Neutrophil (primary cell): Measurements from ENCODE around the gene FSTL4.

Experiments
- H3K27ac ChIP-seq: fragments of 200-600 bp; sonication (generic); 2 replicates; pipeline ENCODE4 v1.5.1; 2016; ENCODE audit warnings: mild to moderate bottlenecking, moderate library complexity
- H3K27me3 ChIP-seq: fragments of 200-600 bp; sonication (generic); 2 replicates; pipeline ENCODE4 v1.6.0; 2016; ENCODE audit warnings: mild to moderate bottlenecking
- H3K36me3 ChIP-seq: fragments of 200-600 bp; sonication (generic); 2 replicates; pipeline ENCODE4 v1.5.1; 2017
- H3K4me1 ChIP-seq, 2 experiments: fragments of 200-600 bp in 1 of 2; sonication (generic) in 1 of 2; 1 replicate in 1 of 2; 2 replicates in 1 of 2; pipeline versions ENCODE4 v1.5.1 to v1.6.1; 2013 to 2016; ENCODE audit warnings: low read depth in 1 of 2, low read length in 1 of 2, mild to moderate bottlenecking in 1 of 2, moderate library complexity in 1 of 2; ENCODE audit not compliant: control insufficient read depth in 1 of 2, insufficient read depth in 1 of 2
- H3K4me3 ChIP-seq, 2 experiments: fragments of 200-600 bp in 1 of 2; sonication (generic) in 1 of 2; 1 replicate in 1 of 2; 2 replicates in 1 of 2; pipeline ENCODE4 v1.5.1; 2013 to 2016; ENCODE audit warnings: low read depth in 1 of 2, low read length in 1 of 2, mild to moderate bottlenecking in 1 of 2, moderate library complexity in 1 of 2
- H3K9me3 ChIP-seq: fragments of 200-600 bp; sonication (generic); 2 replicates; pipeline ENCODE4 v1.5.1; 2016
- CTCF ChIP-seq: fragments of 200-600 bp; sonication (generic); IDR thresholded peaks from 2 replicates; pipeline ENCODE4 v1.5.1; 2016; ENCODE audit warnings: antibody characterized with exemption

The FSTL4 gene

GRCh38 chr5:133278317-133278716, 334.0 kb downstream of the FSTL4 start:
- Histone ChIP-seq H3K36me3 (no peaks in the 10 kb centered on the region), H3K27ac (no peak overlapping the region), H3K4me1 (no peaks in the 10 kb centered on the region), H3K27me3 (no peaks in the 10 kb centered on the region), H3K9me3 (no peaks in the 10 kb centered on the region), H3K4me3 (no peak overlapping the region)
- TF ChIP-seq CTCF = no peak

- H3K27ac ChIP-seq = no peak overlapping the region
- H3K4me3 ChIP-seq = no peak overlapping the region
- H3K27me3 ChIP-seq = no peaks in the 10 kb centered on the region
- H3K36me3 ChIP-seq = no peaks in the 10 kb centered on the region
- H3K9me3 ChIP-seq = no peaks in the 10 kb centered on the region
- H3K4me1 ChIP-seq = no peaks in the 10 kb centered on the region
- TF ChIP-seq CTCF = no peak
Measured at GRCh38 chr5:133277744-133278143, 334.6 kb downstream of the FSTL4 start.

- Histone ChIP-seq H3K27me3 (no peaks in the 10 kb centered on the region), H3K36me3 (no peaks in the 10 kb centered on the region), H3K9me3 (no peaks in the 10 kb centered on the region), H3K4me1 (no peaks in the 10 kb centered on the region), H3K4me3 (no peak overlapping the region), H3K27ac (no peak overlapping the region)
- TF ChIP-seq CTCF = no peak
Measured at GRCh38 chr5:133276171-133276570, 336.2 kb downstream of the FSTL4 start.

- Histone ChIP-seq H3K4me3 (no peak overlapping the region), H3K9me3 (no peaks in the 10 kb centered on the region), H3K27ac (no peak overlapping the region), H3K4me1 (no peaks in the 10 kb centered on the region), H3K36me3 (no peaks in the 10 kb centered on the region), H3K27me3 (no peaks in the 10 kb centered on the region)
- no peak for TF ChIP-seq CTCF
Measured at GRCh38 chr5:133275631-133276030, 336.7 kb downstream of the FSTL4 start.

- Histone ChIP-seq H3K4me3 (no peak overlapping the region), H3K27me3 (no peaks in the 10 kb centered on the region), H3K9me3 (no peaks in the 10 kb centered on the region), H3K36me3 (no peaks in the 10 kb centered on the region), H3K4me1 (no peaks in the 10 kb centered on the region), H3K27ac (no peak overlapping the region)
- no peak for TF ChIP-seq CTCF
Measured at GRCh38 chr5:133274597-133274935, 337.8 kb downstream of the FSTL4 start.
